ENCODE measurements around the gene ZNF507. TPM values are rescaled to one million over a fixed set of nuclear protein-coding genes. Genes with fewer than 3 reads are reported as not detected.

ZNF507 gene
- total and polyA plus RNA-seq, 9 of the 15 experiments (the other 6 are each of a cell fraction or from before 2014, with no cell fraction given), result 2.9 to 25.0 (median 10.4) TPM

- no peak for TF ChIP-seq ZNF274 (IDR thresholded peaks at IDR 0.05; ENCODE audit: borderline replicate concordance, low read depth, low read length)
- TF ChIP-seq SNRNP70 (optimal IDR thresholded peaks at IDR 0.05; ENCODE audit: low read depth, low read length), result no peak
- no peak for TF ChIP-seq XRCC3 (IDR thresholded peaks at IDR 0.05)
- TF ChIP-seq, protein P1, sequence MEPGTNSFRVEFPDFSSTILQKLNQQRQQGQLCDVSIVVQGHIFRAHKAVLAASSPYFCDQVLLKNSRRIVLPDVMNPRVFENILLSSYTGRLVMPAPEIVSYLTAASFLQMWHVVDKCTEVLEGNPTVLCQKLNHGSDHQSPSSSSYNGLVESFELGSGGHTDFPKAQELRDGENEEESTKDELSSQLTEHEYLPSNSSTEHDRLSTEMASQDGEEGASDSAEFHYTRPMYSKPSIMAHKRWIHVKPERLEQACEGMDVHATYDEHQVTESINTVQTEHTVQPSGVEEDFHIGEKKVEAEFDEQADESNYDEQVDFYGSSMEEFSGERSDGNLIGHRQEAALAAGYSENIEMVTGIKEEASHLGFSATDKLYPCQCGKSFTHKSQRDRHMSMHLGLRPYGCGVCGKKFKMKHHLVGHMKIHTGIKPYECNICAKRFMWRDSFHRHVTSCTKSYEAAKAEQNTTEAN (CRISPR knock-in tag; IDR thresholded peaks at IDR 0.05), result no peak
- TF ChIP-seq ZNF263 (CRISPR knock-in tag; IDR thresholded peaks at IDR 0.05; ENCODE audit: borderline replicate concordance), result peak; percentile 23; the same call in 1 of the 2 replicates
- no peak for TF ChIP-seq RAD51 (IDR thresholded peaks at IDR 0.05; ENCODE audit: borderline replicate concordance, low read depth)
- TF ChIP-seq TEAD1 (CRISPR knock-in tag; IDR thresholded peaks at IDR 0.05), result no peak
- no peak for TF ChIP-seq SNIP1 (IDR thresholded peaks at IDR 0.05; ENCODE audit: low read depth)
- no peak for TF ChIP-seq ZFP36 (IDR thresholded peaks at IDR 0.05; ENCODE audit: low read depth, low read length, partially characterized antibody)
- TF ChIP-seq KDM2B (CRISPR knock-in tag; IDR thresholded peaks at IDR 0.05), result no peak
- TF ChIP-seq PPARD (CRISPR knock-in tag; IDR thresholded peaks at IDR 0.05), result no peak
- no peak for TF ChIP-seq HCFC1 (IDR thresholded peaks at IDR 0.05; ENCODE audit: low read depth, low read length)
- TF ChIP-seq, protein P2, sequence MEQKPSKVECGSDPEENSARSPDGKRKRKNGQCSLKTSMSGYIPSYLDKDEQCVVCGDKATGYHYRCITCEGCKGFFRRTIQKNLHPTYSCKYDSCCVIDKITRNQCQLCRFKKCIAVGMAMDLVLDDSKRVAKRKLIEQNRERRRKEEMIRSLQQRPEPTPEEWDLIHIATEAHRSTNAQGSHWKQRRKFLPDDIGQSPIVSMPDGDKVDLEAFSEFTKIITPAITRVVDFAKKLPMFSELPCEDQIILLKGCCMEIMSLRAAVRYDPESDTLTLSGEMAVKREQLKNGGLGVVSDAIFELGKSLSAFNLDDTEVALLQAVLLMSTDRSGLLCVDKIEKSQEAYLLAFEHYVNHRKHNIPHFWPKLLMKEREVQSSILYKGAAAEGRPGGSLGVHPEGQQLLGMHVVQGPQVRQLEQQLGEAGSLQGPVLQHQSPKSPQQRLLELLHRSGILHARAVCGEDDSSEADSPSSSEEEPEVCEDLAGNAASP (IDR thresholded peaks at IDR 0.05), result no peak
- TF ChIP-seq, protein P3, sequence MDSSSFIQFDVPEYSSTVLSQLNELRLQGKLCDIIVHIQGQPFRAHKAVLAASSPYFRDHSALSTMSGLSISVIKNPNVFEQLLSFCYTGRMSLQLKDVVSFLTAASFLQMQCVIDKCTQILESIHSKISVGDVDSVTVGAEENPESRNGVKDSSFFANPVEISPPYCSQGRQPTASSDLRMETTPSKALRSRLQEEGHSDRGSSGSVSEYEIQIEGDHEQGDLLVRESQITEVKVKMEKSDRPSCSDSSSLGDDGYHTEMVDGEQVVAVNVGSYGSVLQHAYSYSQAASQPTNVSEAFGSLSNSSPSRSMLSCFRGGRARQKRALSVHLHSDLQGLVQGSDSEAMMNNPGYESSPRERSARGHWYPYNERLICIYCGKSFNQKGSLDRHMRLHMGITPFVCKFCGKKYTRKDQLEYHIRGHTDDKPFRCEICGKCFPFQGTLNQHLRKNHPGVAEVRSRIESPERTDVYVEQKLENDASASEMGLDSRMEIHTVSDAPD (CRISPR knock-in tag; IDR thresholded peaks at IDR 0.05), result no peak
- no peak; the same call in 1 of the 2 replicates for TF ChIP-seq ELF1 (tag; IDR thresholded peaks at IDR 0.05)
- TF ChIP-seq THRAP3 (IDR thresholded peaks at IDR 0.05; ENCODE audit: borderline replicate concordance), result no peak
- TF ChIP-seq MEF2A (IDR thresholded peaks at IDR 0.05; ENCODE audit: control insufficient read depth, low read depth, low read length), result no peak
- TF ChIP-seq TBL1XR1 (IDR thresholded peaks at IDR 0.05; ENCODE audit: low read length in 2 of 2), result peak in 1 of 2 experiments; percentile 86; a peak in 2 of 4 replicates
- peak; percentile 88 for TF ChIP-seq RNF2 (IDR thresholded peaks at IDR 0.05)
- TF ChIP-seq, protein P4, sequence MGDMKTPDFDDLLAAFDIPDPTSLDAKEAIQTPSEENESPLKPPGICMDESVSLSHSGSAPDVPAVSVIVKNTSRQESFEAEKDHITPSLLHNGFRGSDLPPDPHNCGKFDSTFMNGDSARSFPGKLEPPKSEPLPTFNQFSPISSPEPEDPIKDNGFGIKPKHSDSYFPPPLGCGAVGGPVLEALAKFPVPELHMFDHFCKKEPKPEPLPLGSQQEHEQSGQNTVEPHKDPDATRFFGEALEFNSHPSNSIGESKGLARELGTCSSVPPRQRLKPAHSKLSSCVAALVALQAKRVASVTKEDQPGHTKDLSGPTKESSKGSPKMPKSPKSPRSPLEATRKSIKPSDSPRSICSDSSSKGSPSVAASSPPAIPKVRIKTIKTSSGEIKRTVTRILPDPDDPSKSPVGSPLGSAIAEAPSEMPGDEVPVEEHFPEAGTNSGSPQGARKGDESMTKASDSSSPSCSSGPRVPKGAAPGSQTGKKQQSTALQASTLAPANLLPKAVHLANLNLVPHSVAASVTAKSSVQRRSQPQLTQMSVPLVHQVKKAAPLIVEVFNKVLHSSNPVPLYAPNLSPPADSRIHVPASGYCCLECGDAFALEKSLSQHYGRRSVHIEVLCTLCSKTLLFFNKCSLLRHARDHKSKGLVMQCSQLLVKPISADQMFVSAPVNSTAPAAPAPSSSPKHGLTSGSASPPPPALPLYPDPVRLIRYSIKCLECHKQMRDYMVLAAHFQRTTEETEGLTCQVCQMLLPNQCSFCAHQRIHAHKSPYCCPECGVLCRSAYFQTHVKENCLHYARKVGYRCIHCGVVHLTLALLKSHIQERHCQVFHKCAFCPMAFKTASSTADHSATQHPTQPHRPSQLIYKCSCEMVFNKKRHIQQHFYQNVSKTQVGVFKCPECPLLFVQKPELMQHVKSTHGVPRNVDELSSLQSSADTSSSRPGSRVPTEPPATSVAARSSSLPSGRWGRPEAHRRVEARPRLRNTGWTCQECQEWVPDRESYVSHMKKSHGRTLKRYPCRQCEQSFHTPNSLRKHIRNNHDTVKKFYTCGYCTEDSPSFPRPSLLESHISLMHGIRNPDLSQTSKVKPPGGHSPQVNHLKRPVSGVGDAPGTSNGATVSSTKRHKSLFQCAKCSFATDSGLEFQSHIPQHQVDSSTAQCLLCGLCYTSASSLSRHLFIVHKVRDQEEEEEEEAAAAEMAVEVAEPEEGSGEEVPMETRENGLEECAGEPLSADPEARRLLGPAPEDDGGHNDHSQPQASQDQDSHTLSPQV (IDR thresholded peaks at IDR 0.05), result peak; percentile 90
Measured at GRCh38 chr19:32421589-32422361, 76.4 kb downstream of the ZNF507 start (continued).
